A549 (cell line): Measurements from ENCODE around the gene SHCBP1L. TPM values are rescaled to one million over a fixed set of nuclear protein-coding genes. Genes with fewer than 3 reads are reported as not detected.
"Not testable (repeated sequence)": the region's sequence is repeated elsewhere in the genome, so short reads cannot be mapped to it uniquely, and the experiment has no call there.

Source experiments
- ATAC-seq, 2 experiments: fragments of 200-7000 bp in 1 of 2; fragments of >200 bp in 1 of 2; cut with Nextera tagmentation in 1 of 2; cut with Tn5 transposase in 1 of 2; 3 replicates each; pipeline versions ENCODE4 v1.8.0 to v1.9.1; 2018 to 2020; ENCODE audit warnings: mild to moderate bottlenecking in 1 of 2, moderate library complexity in 1 of 2
- CTCF ChIA-PET: fragments of 300-600 bp; sonication (Branson Sonifier 250); formaldehyde crosslinking; extraction: SDS; loops from one replicate; lab custom pipeline; 2021; ENCODE audit warnings: antibody characterized with exemption, inconsistent platforms; lab: Yijun Ruan, JAX
- POLR2A ChIA-PET: fragments of 350-600 bp; formaldehyde crosslinking; extraction: SDS; loops from one replicate; lab custom pipeline; 2021; ENCODE audit warnings: antibody characterized with exemption, inconsistent platforms; lab: Yijun Ruan, JAX
- DNase-seq, 2 experiments: peaks; one replicate each; pipeline versions ENCODE4 v3.0.0 to v3.0.0-alpha.2; 2011 to 2016; ENCODE audit warnings: low read depth in 1 of 2, low spot score in 1 of 2
- FAIRE-seq: peaks from 2 replicates; lab custom pipeline; 2011; peaks lifted over from hg19 to GRCh38; lab: Jason Lieb, UNC
- H3K27ac ChIP-seq, 2 experiments: fragments of >200 bp; sonication (Bioruptor Twin); formaldehyde crosslinking; 3 replicates each; pipeline ENCODE4 v1.5.1; 2016 to 2017
- H3K4me1 ChIP-seq: fragments of >200 bp; sonication (Bioruptor Twin); formaldehyde crosslinking; 3 replicates; pipeline ENCODE4 v1.6.1; 2016
- H3K4me2 ChIP-seq: fragments of >200 bp; sonication (Bioruptor Twin); formaldehyde crosslinking; 3 replicates; pipeline ENCODE4 v1.6.1; 2016
- H3K4me3 ChIP-seq: fragments of >200 bp; sonication (Bioruptor Twin); formaldehyde crosslinking; 3 replicates; pipeline ENCODE4 v1.5.1; 2016
- H3K9me3 ChIP-seq: fragments of >200 bp; sonication (Bioruptor Twin); formaldehyde crosslinking; 3 replicates; pipeline ENCODE4 v1.6.1; 2016
- BCL3 ChIP-seq: fragments of >200 bp; sonication (Bioruptor Twin); formaldehyde crosslinking; IDR thresholded peaks from 3 replicates; pipeline ENCODE4 v1.6.1; 2016
- BHLHE40 ChIP-seq: IDR thresholded peaks from 2 replicates; pipeline ENCODE4 v1.6.1; 2012; ENCODE audit warnings: low read depth, low read length, inconsistent platforms
- CBX8 ChIP-seq: fragments of 200-600 bp; sonication (generic); IDR thresholded peaks from 2 replicates; pipeline ENCODE4 v1.6.1; 2016
- CHD2 ChIP-seq: fragments of 150-350 bp; IDR thresholded peaks from 2 replicates; pipeline ENCODE4 v1.6.1; 2014; ENCODE audit warnings: low read length; ENCODE audit not compliant: partially characterized antibody
- EHMT2 ChIP-seq: fragments of 200-600 bp; sonication (generic); IDR thresholded peaks from 2 replicates; pipeline ENCODE4 v1.6.1; 2016; ENCODE audit warnings: antibody characterized with exemption, low read depth, mild to moderate bottlenecking, moderate library complexity
- ELK1 ChIP-seq: fragments of 150-350 bp; IDR thresholded peaks from 2 replicates; pipeline ENCODE4 v1.6.1; 2014; ENCODE audit warnings: low read depth, mild to moderate bottlenecking, low read length
- HDAC2 ChIP-seq: fragments of 200-600 bp; sonication (generic); IDR thresholded peaks from 2 replicates; pipeline ENCODE4 v1.6.1; 2016
- HOXB5 ChIP-seq: fragments of 250-450 bp; sonication (Bioruptor Pico); IDR thresholded peaks from 2 replicates; pipeline ENCODE4 v1.5.0; 2020; ENCODE audit warnings: mild to moderate bottlenecking, moderate library complexity
- JUN ChIP-seq, 2 experiments: fragments of >200 bp; sonication (Bioruptor Twin); formaldehyde crosslinking; IDR thresholded peaks; 2 replicates in 1 of 2; 3 replicates in 1 of 2; pipeline ENCODE4 v1.6.1; 2016 to 2017
- MYC ChIP-seq: IDR thresholded peaks from 2 replicates; pipeline ENCODE4 v1.6.1; 2012; ENCODE audit warnings: mild to moderate bottlenecking, inconsistent platforms, low read length, improper control_type of control experiment, borderline replicate concordance
- NPAS2 ChIP-seq: fragments of 250-450 bp; sonication (Bioruptor Pico); IDR thresholded peaks from 2 replicates; pipeline ENCODE4 v1.8.0; 2022; ENCODE audit warnings: mild to moderate bottlenecking, moderate library complexity, borderline replicate concordance
- NR3C1 ChIP-seq: fragments of >200 bp; sonication (Bioruptor Twin); formaldehyde crosslinking; IDR thresholded peaks from 3 replicates; pipeline ENCODE4 v1.6.1; 2017
- RARB ChIP-seq: fragments of 250-450 bp; sonication (Bioruptor Pico); IDR thresholded peaks from 2 replicates; pipeline ENCODE4 v1.8.0; 2021; ENCODE audit warnings: mild to moderate bottlenecking, moderate library complexity
- RNF2 ChIP-seq: fragments of 200-600 bp; sonication (generic); IDR thresholded peaks from 2 replicates; pipeline ENCODE4 v1.6.1; 2016; ENCODE audit warnings: low read depth, mild to moderate bottlenecking, antibody characterized with exemption, moderate library complexity, borderline replicate concordance
- TFCP2L1 ChIP-seq: fragments of 250-450 bp; sonication (Bioruptor Pico); IDR thresholded peaks from 2 replicates; pipeline ENCODE4 v1.5.0; 2021; ENCODE audit warnings: mild to moderate bottlenecking
- TP53 ChIP-seq: fragments of 250-450 bp; sonication (Bioruptor Pico); IDR thresholded peaks from 2 replicates; pipeline ENCODE4 v1.5.0; 2021; ENCODE audit warnings: mild to moderate bottlenecking, moderate library complexity
- USF2 ChIP-seq: fragments of 450-650 bp; IDR thresholded peaks from 2 replicates; pipeline ENCODE4 v1.6.1; 2014; ENCODE audit warnings: antibody characterized with exemption
- ZC3H11A ChIP-seq: fragments of 450-650 bp; IDR thresholded peaks from 2 replicates; pipeline ENCODE4 v1.6.1; 2014; ENCODE audit warnings: antibody characterized with exemption, mild to moderate bottlenecking
- ZFP36 ChIP-seq: fragments of 450-650 bp; IDR thresholded peaks from 2 replicates; pipeline ENCODE4 v1.6.1; 2014; ENCODE audit warnings: borderline replicate concordance; ENCODE audit not compliant: partially characterized antibody
- ZSCAN20 ChIP-seq: fragments of 250-450 bp; sonication (Bioruptor Pico); IDR thresholded peaks from 2 replicates; pipeline ENCODE4 v1.8.0; 2022; ENCODE audit warnings: mild to moderate bottlenecking, moderate library complexity
- WGBS: methylation state at CpG from one replicate; pipeline ENCODE4 v1.1.6; 2017; ENCODE audit errors: missing lambda C conversion rate; 5-methylcytosine and 5-hydroxymethylcytosine counted together
- polyA plus RNA-seq, 4 experiments: library from polyadenylated mRNA; depleted of rRNA in 3 of 4; stranded (reverse); fragments of >200 nt; fragmentation: RNase III in 1 of 4; extraction: RNeasy Plus Mini Kit Qiagen cat#74134 plus additional on column Dnase treatment in 1 of 4; gene quantifications; 2 replicates in 3 of 4; 3 replicates in 1 of 4; pipeline ENCODE4 v1.2.3, GENCODE V29; 2011 to 2017

The SHCBP1L gene
- polyA plus RNA-seq, 2 of the 4 experiments (the other 2 are of a cell fraction): not detected

- H3K27ac ChIP-seq: no peak overlapping the region
- TF ChIP-seq NR3C1 (no peak), HOXB5 (CRISPR knock-in tag) (no peak), RARB (CRISPR knock-in tag) (no peak), RNF2 (no peak), EHMT2 (no peak), BCL3 (no peak), NPAS2 (CRISPR knock-in tag) (no peak), ZFP36 (no peak), ZSCAN20 (CRISPR knock-in tag) (no peak), CBX8 (no peak), TFCP2L1 (CRISPR knock-in tag) (no peak), TP53 (CRISPR knock-in tag) (no peak), MYC (no peak), BHLHE40 (no peak), HDAC2 (no peak), ELK1 (no peak), USF2 (no peak), CHD2 (no peak), JUN (IDR thresholded peaks at IDR 0.05) (no peak), ZC3H11A (no peak)
- POLR2A ChIA-PET: no interaction called here
- 59% methylated on average over 3 of the region's 3 CpGs for WGBS
- H3K4me2 ChIP-seq: no peak overlapping the region
- CTCF ChIA-PET: interaction anchor here (1.2 kb wide), 1 partner anchor 9 kb away, joined by 3 read pairs; no protein-coding TSS in a partner anchor
- no peak overlapping the region for H3K4me3 ChIP-seq
- no peak for DNase-seq
- H3K4me1 ChIP-seq: no peaks in the 10 kb centered on the region
- H3K9me3 ChIP-seq: no peaks in the 10 kb centered on the region
- no peak for ATAC-seq
- no peak for FAIRE-seq
Observed at GRCh38 chr1:182953826-182954225, 860 bp upstream of the SHCBP1L start.

- CTCF ChIA-PET: interaction anchor here (0.8 to 1.5 kb wide), 2 partner anchors 23 to 291 kb away, joined by 3 to 4 read pairs; no protein-coding TSS in a partner anchor
- FAIRE-seq, H3K4me3 ChIP-seq, ATAC-seq, POLR2A ChIA-PET, H3K4me2 ChIP-seq, H3K27ac ChIP-seq, H3K4me1 ChIP-seq, H3K9me3 ChIP-seq, DNase-seq: not testable (repeated sequence)
- WGBS: 84% methylated on average over 6 of the region's 6 CpGs
Observed at GRCh38 chr1:182943336-182943735, 9.6 kb downstream of the SHCBP1L start.

- H3K4me2 ChIP-seq, DNase-seq, FAIRE-seq, H3K9me3 ChIP-seq, H3K27ac ChIP-seq, POLR2A ChIA-PET, ATAC-seq, H3K4me3 ChIP-seq, H3K4me1 ChIP-seq: not testable (repeated sequence)
- WGBS: 85% methylated on average over 22 of the region's 25 CpGs
- CTCF ChIA-PET: interaction anchor here (1.0 to 1.5 kb wide), 3 partner anchors 15 to 292 kb away, joined by 3 to 7 read pairs (median 4); no protein-coding TSS in a partner anchor
Observed at GRCh38 chr1:182942145-182942544, 10.8 kb downstream of the SHCBP1L start.
